GM03348 (cell line): Measurements from ENCODE around the gene BAX.

Experiments used
- DNase-seq: peaks from one replicate; pipeline ENCODE4 v3.0.0; 2012; ENCODE audit warnings: low spot score

BAX gene

GRCh38 chr19:48985711-48986110 lies 31.0 kb downstream of the BAX start:
- no peak for DNase-seq

GRCh38 chr19:48986211-48986610 lies 31.5 kb downstream of the BAX start:
- DNase-seq, result no peak

- DNase-seq, result no peak
Observed at GRCh38 chr19:48987323-48987722, 32.6 kb downstream of the BAX start.

- no peak for DNase-seq
Observed at GRCh38 chr19:48988286-48988685, 33.6 kb downstream of the BAX start.

- DNase-seq, result no peak
Observed at GRCh38 chr19:48988860-48989259, 34.2 kb downstream of the BAX start.

- no peak for DNase-seq
Observed at GRCh38 chr19:48989701-48990291, 35.1 kb downstream of the BAX start.

- DNase-seq, result no peak
Observed at GRCh38 chr19:48990400-48990799, 35.7 kb downstream of the BAX start.

- no peak for DNase-seq
Observed at GRCh38 chr19:48991011-48991609, 36.4 kb downstream of the BAX start.

GRCh38 chr19:48991873-48992580 lies 37.4 kb downstream of the BAX start:
- peak; percentile 92 for DNase-seq

- DNase-seq, result no peak
Observed at GRCh38 chr19:48992581-48993174, 38.0 kb downstream of the BAX start.

- peak; percentile 99 for DNase-seq
Observed at GRCh38 chr19:48993175-48994034, 38.7 kb downstream of the BAX start, which contains the start of the genes GYS1 and RUVBL2. TSS of gene GYS1 (minus strand) at chr19:48993309. CDS start at chr19:48993112, 197 bp downstream. TSS of gene RUVBL2 (plus strand) at chr19:48993887. CDS start at chr19:48993912, 25 bp downstream.

- no peak for DNase-seq
Observed at GRCh38 chr19:48994035-48994386, 39.3 kb downstream of the BAX start.

- DNase-seq, result peak; percentile 61
Observed at GRCh38 chr19:48997972-48998371, 43.3 kb downstream of the BAX start.

- DNase-seq, result peak; percentile 67
Observed at GRCh38 chr19:48999481-49000325, 45.0 kb downstream of the BAX start.

- DNase-seq, result no peak
Observed at GRCh38 chr19:49004133-49004532, 49.5 kb downstream of the BAX start.

- DNase-seq, result no peak
Observed at GRCh38 chr19:49004964-49005614, 50.4 kb downstream of the BAX start.

GRCh38 chr19:49006905-49007304 lies 52.2 kb downstream of the BAX start:
- DNase-seq, result no peak

GRCh38 chr19:49009828-49010227 lies 55.2 kb downstream of the BAX start:
- no peak for DNase-seq

- DNase-seq, result no peak
Observed at GRCh38 chr19:49010453-49010852, 55.8 kb downstream of the BAX start.

- DNase-seq, result no peak
Observed at GRCh38 chr19:49011194-49011593, 56.5 kb downstream of the BAX start.
